SKM-1 (cell line): ENCODE measurements around the gene AOC1.

Source experiments
- DNase-seq: peaks from one replicate; lab custom pipeline; 2025; ENCODE audit not compliant: unreplicated experiment; lab: John Stamatoyannopoulos, UW

Gene AOC1

GRCh38 chr7:150831851-150832250, 20.5 kb upstream of the AOC1 start:
- DNase-seq = no peak

GRCh38 chr7:150835019-150835418, 17.3 kb upstream of the AOC1 start:
- no peak for DNase-seq

GRCh38 chr7:150835702-150836280, 16.5 kb upstream of the AOC1 start:
- DNase-seq = no peak

GRCh38 chr7:150838965-150839650, 13.2 kb upstream of the AOC1 start:
- DNase-seq = no peak

GRCh38 chr7:150842018-150842417, 10.3 kb upstream of the AOC1 start:
- no peak for DNase-seq

- DNase-seq = no peak
Measured at GRCh38 chr7:150842716-150843115, 9.6 kb upstream of the AOC1 start.

- no peak for DNase-seq
Measured at GRCh38 chr7:150845421-150845861, 6.9 kb upstream of the AOC1 start.

GRCh38 chr7:150846291-150847115, 5.8 kb upstream of the AOC1 start:
- DNase-seq = no peak

- DNase-seq = no peak
Measured at GRCh38 chr7:150847536-150847935, 4.8 kb upstream of the AOC1 start.

GRCh38 chr7:150848111-150848510, 4.2 kb upstream of the AOC1 start:
- DNase-seq = no peak

GRCh38 chr7:150848561-150849115, 3.7 kb upstream of the AOC1 start:
- no peak for DNase-seq

GRCh38 chr7:150849204-150849775, 3.0 kb upstream of the AOC1 start:
- no peak for DNase-seq

- DNase-seq = no peak
Measured at GRCh38 chr7:150850273-150850672, 2.0 kb upstream of the AOC1 start.

- no peak for DNase-seq
Measured at GRCh38 chr7:150851492-150852370, 586 bp upstream of the AOC1 start.

GRCh38 chr7:150854066-150855000, 2.0 kb downstream of the AOC1 start:
- DNase-seq = no peak

- DNase-seq = no peak
Measured at GRCh38 chr7:150855046-150855445, 2.7 kb downstream of the AOC1 start.

- no peak for DNase-seq
Measured at GRCh38 chr7:150855476-150856302, 3.4 kb downstream of the AOC1 start.
